LNCaP clone FGC (cell line): Measurements from ENCODE around the gene AKIRIN2.
A peak's percentile ranks its signal among the peaks of the same experiment; 100 is the strongest.

ENCODE experiments used
- DNase-seq: peaks from one replicate; pipeline ENCODE4 v3.0.0-alpha.2; 2011; ENCODE audit warnings: low read depth
- H3K4me3 ChIP-seq: 2 replicates; pipeline ENCODE4 v1.5.1; 2011; ENCODE audit warnings: mild to moderate bottlenecking, low read depth, low read length, control low read depth
- TF ChIP-seq, protein P1 (sequence below): IDR thresholded peaks from 2 replicates; pipeline ENCODE4 v1.5.1; 2012; ENCODE audit warnings: mild to moderate bottlenecking; ENCODE audit not compliant: control insufficient read depth, insufficient read depth; ENCODE audit errors: extremely low read depth

AKIRIN2 gene

DNA sequence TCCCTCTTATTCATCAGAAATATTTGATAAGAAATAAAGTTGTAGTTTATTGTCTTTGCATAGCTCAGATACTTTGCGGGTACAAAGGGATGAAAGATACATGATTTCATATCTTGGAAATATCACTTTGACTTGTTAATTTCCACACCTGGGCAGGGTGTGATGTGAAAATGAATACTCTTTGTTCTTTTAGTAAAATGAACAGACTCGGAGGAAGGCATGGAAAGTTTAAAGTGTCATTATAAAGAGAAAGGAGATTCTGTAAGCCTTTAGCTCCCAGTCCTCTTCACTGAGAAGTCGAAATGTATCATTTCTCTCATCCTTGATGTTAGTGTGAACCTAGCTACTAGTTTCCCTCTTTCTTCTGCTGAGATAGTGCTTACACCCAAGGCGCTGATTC, 36.7 kb upstream of the AKIRIN2 start:
- no peak overlapping the region for H3K4me3 ChIP-seq
- TF ChIP-seq, protein P1, sequence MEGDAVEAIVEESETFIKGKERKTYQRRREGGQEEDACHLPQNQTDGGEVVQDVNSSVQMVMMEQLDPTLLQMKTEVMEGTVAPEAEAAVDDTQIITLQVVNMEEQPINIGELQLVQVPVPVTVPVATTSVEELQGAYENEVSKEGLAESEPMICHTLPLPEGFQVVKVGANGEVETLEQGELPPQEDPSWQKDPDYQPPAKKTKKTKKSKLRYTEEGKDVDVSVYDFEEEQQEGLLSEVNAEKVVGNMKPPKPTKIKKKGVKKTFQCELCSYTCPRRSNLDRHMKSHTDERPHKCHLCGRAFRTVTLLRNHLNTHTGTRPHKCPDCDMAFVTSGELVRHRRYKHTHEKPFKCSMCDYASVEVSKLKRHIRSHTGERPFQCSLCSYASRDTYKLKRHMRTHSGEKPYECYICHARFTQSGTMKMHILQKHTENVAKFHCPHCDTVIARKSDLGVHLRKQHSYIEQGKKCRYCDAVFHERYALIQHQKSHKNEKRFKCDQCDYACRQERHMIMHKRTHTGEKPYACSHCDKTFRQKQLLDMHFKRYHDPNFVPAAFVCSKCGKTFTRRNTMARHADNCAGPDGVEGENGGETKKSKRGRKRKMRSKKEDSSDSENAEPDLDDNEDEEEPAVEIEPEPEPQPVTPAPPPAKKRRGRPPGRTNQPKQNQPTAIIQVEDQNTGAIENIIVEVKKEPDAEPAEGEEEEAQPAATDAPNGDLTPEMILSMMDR = no peak
- no peak for DNase-seq

DNA sequence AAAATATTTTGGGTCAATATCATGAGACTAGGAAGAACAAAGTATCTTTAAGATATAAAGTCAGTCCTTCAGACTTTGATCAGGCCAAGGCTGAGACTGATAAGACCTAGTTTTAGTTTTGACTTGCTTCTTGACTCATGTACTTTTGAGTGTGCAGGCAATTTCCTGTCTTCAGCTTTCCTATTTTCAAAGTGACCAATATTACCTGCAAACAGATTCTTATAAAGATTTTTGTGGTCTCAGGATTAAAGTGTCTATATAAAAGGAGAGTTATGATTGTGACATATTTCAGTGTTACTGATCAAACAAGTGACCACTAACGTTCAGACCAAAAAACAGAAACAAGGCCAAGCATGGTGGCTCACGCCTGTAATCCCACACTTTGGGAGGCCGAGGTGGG, 36.0 kb upstream of the AKIRIN2 start:
- TF ChIP-seq, protein P1 = no peak
- no peak overlapping the region for H3K4me3 ChIP-seq
- no peak for DNase-seq

DNA sequence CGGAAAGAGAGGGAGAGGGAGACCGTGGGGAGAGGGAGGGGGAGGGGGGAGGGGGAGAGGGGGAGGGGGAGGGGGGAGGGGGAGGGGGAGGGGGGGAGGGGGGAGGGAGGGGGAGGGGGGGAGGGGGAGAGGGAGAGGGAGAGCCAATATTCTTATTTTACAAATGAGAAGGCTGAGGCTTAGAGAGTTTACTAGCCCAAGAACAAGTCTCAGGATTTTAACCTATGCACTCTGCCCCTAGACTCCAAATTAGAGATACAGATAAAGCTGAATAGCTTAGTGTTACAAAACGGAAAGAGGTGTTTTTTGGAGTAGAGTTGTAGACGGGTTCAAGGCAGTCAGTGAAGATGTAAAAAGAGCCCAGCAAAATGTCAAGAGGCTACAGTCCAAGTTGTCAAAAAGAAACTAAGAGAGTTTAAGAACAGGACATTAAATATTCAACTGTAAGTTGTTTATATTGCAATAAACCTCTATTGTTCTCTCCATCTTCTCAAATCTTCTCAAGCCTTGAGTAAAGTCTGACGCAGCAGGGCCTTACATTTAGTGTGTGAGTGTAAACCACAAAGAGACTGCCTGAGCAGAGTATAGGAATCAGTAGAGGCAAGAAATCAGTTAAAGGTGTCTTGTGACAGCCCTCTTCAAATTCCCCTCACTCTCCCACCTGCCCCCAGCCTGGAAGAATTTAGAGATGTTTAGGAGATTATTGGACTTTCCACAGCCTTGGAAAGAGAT, 34.9 kb upstream of the AKIRIN2 start:
- TF ChIP-seq, protein P1 = no peak
- no peak overlapping the region for H3K4me3 ChIP-seq
- no peak for DNase-seq

DNA sequence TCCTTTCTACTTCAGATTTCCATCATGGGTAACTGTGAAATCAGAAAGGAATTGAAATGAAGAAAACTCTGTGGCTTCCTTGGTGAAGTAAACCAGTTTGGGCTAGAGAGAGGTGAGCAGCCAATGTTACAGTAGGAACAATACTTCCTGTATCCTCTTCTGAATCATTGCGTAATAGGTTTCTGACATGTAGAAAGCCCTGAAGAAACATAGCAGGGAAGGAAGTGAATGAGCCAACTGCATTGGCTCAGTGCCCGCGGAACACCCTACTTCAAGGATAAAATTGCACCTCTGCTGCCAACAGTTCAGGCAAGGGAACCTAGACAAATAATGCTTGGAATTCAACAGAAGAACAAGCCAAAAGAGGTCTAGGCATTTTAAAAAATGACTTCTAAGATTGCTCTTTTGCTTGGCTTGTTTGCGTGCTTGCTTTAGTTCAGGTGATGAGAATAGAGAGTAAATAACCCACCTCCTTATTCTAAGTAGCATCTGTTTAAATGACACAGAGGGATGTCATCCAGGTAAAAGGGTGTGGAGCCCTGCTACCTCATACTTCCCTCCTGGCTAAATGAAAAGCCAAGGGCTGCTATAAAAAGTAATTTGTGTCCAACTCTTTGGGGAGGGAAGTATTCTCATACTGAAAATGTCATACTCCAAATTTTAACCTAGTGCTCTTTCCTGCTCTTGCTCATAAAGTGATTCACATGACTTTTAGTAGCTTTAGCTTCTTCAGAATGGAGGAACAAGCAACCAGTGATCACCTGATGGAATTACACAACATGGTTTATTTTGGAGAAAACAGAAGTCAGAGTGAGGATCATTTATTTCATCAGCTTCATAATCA, 30.0 kb upstream of the AKIRIN2 start:
- TF ChIP-seq, protein P1 = no peak
- DNase-seq = peak; percentile 84
- H3K4me3 ChIP-seq = no peak overlapping the region

DNA sequence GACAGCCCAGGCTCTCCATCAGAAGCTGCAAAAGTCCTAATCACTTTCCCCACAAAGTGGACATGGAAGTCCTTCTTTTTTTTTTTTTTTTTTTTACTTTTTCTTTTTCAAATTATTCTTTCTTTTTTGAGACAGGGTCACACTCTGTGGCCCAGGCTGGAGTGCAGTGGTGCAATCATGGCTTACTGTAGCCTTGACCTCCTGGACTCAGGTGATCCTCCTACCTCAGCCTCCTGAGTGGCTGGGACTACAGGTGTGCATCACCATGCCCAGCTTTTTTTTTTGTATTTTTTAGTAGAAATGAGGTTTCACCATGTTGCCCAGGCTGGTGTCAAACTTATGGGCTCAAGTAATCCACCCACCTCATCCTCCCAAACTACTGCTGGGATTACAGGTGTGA, 29.0 kb upstream of the AKIRIN2 start:
- no peak overlapping the region for H3K4me3 ChIP-seq
- TF ChIP-seq, protein P1 = no peak
- DNase-seq = no peak

DNA sequence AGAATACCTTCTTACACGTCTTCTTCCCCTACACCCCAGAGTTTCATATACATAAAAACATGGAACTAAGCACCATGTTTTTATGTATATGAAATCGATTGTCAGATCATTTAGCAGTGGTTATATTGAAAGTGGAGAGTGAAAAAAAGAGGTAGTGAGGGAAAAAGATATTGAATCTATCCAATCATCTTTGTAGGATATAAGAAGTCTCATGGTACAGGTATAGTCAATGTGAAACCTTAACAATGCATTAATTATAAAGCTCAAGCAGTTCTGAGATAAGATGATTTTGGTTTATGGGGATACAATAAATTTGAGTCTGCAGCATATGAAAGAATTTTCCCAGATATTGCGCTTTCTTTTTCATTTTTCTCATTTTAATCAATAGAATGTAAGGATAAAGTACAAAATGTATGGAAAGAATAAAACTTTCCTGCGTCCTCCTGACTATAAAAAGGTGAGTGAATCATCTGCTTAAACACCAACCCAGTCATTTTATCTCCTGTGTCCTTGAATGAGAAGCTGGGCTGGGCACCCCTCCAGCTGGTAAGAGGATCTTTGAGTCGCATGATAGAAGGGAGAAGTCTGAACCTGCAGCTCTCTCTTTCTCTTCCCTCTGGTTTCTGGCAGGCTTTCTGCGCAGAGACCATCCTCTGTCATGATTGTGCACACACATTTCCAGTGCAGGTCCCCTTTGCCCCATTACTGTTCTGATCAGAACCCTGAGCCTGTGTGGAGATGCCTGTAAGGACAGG, 28.1 kb upstream of the AKIRIN2 start:
- TF ChIP-seq, protein P1 = no peak
- no peak for DNase-seq
- H3K4me3 ChIP-seq = no peak overlapping the region
